EL (cell line): ENCODE data around the gene SKAP1.
"Not testable (repeated sequence)": the region's sequence is repeated elsewhere in the genome, so short reads cannot be mapped to it uniquely, and the experiment has no call there.

Experiments
- DNase-seq: peaks from one replicate; pipeline ENCODE4 v3.0.0-alpha.2; 2016

Gene SKAP1

GRCh38 chr17:48194097-48194550 is 235.9 kb downstream of the SKAP1 start:
- DNase-seq: peak; percentile 96

DNA sequence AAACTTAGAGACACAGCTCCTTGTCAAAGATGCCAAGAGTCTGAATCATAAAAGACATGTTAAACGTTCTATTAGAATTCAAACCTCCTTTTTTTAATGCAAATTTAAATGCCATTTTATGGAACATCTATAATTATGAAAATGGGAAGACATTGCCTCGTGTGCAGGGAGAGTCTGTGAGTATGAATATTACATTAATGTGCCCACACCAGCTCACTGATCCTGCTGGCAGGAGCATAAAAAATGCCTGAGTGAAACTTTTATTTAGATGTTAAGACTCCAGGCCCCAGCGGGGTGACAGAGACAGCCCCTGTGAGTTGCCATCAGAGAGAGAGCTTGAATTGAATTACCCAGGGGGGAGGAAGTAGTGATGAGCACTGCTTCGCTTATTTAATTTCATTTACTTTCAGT is 237.7 kb downstream of the SKAP1 start:
- no peak for DNase-seq

DNA sequence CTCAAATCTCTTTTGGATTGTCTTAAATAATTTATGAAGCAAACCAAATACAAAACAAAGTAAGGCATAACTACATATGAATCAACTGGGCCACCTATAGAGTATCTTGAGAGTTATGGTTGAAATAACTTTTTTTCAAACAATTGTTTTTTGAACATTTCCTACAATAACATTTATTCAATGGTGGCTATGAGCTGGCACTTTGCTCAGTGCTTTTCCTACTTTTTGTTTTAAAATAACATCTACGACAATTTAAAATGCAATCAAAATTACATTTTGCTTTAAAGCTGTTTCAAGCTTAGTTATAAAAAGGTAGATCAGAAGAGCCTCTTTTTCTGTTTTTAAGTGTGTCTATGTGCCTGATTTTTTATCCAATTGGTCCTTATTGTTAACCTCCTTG is 238.7 kb downstream of the SKAP1 start:
- DNase-seq: no peak

- DNase-seq: no peak
Measured at GRCh38 chr17:48190871-48191270, 239.1 kb downstream of the SKAP1 start.

DNA sequence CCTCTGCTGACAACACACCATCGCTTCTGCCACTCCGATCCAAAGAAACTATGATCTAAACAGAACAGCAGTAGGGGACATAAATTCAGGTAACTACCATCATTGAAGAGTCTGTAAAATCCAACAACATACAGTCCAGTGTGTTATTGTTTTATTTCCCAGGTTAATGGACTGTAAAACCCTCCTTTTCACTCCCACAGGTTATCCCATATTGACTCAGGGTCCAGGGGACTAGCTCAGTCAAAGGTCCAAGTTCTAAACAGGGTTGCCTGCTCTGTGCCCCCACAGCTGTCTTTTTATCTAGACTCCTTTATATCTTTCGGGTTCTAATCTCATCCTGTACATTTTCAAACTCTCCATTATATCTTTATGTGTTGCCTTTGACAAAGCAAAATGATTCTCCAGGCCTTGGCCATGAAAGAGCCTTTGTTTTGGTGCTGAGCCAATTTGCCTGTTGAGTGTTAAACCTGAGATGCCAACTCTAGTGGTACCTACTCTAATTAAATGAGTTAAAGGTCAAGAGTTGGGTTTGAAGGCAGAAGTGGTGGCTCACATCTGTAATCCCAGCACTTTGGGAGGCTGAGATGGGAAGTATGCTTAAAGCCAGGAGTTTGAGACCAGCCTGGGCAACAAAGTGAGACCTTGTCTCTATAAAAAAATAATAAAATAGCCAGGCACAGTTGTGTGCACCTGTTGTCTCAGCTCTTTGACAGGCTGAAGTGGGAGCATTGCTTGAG is 242.0 kb downstream of the SKAP1 start:
- DNase-seq: no peak

DNA sequence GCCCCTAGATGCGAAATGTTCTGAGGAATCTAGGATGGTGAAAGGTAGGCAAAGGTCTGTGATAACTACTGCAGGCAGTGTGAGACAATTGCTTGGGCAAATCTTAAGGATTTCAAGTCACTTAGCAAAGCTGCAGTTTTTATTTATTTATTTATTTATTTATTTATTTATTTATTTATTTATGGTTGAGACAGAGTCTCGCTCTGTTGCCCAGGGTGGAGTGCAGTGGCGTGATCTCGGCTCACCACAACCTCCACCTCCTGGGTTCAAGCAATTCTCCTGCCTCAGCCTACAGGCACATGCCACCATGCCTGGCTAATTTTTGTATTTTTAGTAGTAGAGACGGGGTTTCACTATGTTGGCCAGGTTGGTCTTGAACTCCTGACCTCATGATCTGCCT is 243.7 kb downstream of the SKAP1 start:
- not testable (repeated sequence) for DNase-seq

DNA sequence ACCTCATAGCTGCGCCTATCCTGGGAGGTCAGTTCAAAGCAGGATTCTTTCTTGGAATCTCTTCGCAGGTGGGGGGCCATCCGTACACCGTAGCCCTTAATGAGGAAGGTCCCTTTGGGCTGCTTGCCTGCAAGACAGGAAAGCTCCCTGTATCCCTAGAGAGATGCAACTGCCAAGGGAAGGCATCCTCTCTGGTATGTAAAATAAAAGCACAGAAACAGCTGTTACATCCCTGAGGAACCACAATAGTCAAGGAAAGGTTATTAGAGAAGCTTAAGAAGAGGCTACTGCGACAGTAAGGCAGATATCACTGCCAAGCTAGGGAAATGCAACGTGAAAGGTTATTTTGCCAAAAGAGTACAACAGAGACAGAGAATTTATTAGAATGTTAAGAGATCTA is 245.3 kb downstream of the SKAP1 start:
- DNase-seq: no peak

DNA sequence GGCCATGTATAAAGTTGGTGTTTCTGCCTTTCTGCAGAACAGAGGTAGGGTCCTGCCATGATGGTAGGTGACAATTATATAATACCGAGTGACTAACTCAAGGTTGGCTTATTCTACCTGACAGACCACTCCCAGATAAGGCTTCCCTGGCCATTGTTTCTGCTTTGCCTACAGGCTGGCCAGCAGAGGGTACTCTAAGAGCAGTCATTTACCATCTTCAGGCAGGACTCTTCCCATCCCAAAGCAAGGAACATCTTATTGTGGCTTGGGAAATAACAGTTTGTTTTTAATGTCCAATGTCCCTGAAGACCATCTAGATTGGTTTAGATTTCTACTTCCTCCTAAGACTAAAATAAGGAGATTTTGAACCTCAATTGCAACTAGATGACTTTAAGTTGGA is 248.4 kb downstream of the SKAP1 start:
- peak; percentile 52 for DNase-seq

- DNase-seq: no peak
Measured at GRCh38 chr17:48180842-48181629, 249.0 kb downstream of the SKAP1 start.

GRCh38 chr17:48179071-48179945 is 250.7 kb downstream of the SKAP1 start:
- DNase-seq: peak; percentile 57

DNA sequence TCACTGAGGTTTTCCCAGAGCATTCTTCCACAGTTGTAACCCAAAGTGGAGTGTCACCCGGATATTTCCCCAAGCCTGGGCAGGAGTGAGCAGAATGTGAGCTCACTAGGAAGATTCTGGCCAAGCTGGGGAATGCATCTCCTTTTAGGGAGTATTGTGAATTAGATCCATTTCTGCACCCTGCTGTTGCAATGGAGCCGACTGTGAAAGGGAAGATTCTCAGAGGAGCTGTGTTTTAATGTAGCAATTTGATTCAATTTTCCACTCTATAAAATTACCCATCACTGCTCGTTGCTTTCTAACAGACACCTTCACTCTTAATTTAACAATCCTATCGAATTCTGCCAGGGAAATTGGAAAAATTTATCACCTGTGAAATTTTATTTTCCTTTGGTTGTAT is 251.7 kb downstream of the SKAP1 start:
- DNase-seq: no peak

DNA sequence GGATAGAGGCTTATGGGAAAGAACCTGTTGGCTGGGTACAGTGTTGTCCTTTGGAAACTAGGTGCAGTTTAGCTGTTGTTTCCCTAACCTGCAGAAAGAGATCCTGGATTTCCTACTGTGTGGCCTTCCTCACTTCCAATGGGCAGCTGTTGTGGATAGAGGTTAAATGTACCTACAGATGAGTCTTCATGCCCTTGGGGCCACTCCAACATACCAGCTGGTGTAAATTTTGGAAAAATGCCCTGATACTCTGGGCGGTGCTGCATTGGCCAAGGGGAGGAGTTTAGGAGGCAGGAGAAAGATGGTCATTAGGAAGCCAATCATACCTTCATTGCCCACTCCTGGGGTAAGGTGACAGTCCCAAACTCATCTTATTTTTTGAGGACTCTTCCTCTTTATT is 252.2 kb downstream of the SKAP1 start:
- DNase-seq: no peak

- DNase-seq: no peak
Measured at GRCh38 chr17:48176471-48176855, 253.6 kb downstream of the SKAP1 start.

- DNase-seq: peak; percentile 92
Measured at GRCh38 chr17:48175692-48176470, 254.1 kb downstream of the SKAP1 start.

DNA sequence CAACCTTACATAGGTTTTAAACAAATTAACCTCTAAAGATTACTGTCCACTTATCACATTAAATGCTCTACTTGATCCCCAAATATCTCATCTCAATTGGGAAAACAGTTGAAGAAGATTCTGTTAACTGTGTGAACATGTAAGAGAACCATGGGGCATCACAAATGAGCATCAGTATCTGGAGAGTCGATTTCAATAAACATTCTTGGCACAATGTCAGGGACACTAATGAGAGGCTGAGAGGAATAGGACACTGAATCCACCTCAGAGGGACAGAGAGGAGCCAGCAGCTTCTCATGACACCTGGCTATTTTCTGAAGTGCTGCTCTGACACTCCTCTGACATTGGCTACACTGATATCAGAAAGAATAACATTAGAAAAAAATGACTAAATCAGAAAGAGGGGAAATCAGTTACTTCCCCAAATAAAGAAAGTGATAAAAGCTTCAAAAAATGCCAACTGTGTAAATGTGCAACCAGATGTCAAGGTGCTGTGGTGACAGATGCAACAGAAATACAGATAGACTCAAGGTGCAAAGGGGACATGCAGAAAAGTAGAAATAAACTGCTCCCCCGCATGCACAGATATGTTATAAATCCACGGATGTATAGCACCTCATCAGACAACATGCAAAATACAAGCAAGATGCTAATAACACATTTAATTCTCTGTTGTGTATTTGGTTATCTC is 255.0 kb downstream of the SKAP1 start:
- DNase-seq: no peak

DNA sequence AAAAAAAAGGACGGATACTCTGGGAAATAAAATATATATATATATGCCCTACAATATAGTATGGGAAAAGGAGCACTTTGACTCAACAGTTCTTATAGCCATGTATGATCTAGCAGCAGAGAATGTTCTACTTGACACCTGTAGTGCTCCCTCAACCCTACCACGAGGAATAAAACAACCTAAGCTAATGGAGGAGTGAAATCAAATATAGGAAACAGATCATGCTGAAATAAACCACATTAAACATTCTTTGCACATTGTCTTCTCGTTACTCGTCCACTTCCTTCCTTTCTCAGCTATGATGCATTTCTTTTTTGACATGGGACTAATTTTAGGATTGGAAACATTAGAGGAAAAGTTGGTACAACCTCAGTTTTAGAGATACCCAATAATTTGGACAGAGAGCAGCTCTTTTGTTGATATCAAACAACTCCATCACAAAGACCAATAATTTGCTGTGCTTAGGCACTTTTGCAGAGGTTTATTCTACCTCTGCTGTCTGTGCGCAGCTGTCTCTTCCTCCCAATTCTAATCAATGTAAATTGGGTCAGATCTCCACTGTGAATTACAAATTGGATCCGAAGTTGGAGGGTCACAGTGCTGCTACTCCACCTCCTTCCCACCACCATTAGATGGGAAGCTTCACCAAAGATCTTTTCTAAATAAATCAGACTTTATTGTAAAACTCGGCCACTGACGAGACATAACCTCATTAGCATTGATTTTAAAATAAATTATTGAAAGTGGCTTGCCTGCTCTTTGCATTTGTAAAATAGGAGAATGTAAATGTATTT is 256.6 kb downstream of the SKAP1 start:
- DNase-seq: no peak

DNA sequence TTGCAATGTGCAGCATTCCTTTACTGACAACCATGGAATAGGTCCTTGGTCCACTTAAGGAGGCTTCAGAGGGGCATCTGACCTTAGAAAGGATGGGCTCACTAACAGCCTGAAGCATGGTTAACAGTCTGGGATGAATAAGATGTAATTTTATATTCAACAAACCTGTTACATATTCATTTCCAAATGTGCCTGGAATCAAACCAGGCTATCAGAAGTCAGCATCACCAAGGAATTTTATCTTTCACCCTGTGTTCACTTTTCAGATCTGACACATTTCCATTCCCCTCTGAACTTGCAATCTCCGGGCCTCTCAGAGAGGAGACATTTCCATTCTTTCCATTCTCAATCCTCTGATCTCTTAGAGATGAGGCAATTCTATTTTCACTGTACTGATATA is 260.1 kb downstream of the SKAP1 start:
- no peak for DNase-seq

GRCh38 chr17:48163809-48164208 is 266.2 kb downstream of the SKAP1 start:
- DNase-seq: no peak

DNA sequence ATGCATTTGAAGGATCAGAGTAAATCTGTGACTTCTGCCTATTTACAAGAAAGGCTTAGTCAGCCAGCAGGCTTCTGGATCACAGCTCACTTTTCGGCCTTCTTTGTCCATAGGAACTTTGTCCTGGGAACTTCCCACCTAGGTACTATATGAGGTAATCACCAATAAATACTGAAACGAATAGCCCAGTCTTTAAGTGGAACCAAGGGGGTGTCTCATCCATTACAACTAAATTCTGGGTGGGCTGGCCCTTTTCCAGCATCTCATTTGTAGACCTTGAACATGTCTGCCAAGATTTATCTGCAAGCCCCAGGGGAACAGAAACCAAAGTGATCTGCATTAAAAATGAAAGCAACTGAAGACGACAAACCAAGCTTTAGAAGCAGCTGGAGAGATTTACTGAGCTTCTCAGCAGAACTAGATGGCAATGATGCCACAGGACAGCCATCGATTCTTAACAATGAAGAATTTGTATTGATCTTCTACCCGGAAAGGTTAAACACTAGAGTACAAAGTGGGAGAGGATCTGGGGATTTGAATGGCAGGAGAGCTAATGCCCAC is 267.0 kb downstream of the SKAP1 start:
- DNase-seq: peak; percentile 33

DNA sequence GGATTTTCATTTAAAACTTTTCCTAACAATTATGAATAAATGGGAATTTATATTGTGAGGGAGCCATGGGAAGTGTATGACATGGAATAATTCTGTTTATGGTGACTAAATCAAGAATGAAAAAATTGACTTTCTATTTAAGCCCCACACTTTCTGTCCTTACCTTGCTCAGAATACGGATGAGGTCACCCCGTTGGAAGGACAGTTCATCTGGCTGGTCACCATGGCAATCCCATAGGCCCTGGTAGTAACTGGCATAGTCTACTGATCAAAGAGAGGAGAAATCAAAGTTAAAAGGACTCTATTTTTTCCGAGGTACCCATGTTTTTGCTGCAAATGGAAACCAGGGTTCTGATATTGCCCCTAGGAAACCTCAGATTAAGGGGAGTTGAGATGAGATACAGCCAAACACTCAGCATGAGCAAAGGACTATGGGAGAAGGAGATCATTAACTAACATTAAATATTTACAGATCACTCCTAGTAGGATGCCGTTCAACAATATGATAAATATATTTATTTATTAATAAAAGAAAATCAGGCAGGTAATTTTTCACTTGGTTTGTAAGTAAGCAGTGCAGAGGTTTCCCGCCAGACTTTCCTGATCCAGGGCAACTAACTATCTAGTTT is 267.6 kb downstream of the SKAP1 start:
- no peak for DNase-seq
